Measurements from ENCODE around the gene MKI67.
"Not testable (repeated sequence)": the region's sequence is repeated elsewhere in the genome, so short reads cannot be mapped to it uniquely, and the experiment has no call there.

The MKI67 gene

GRCh38 chr10:128169811-128170379 lies 43.7 kb upstream of the MKI67 start:
- H3K4me3 ChIP-seq (ENCODE audit: severe bottlenecking): no peak overlapping the region
- peaks cover 6% of the 10 kb centered on the region for H3K4me1 ChIP-seq (ENCODE audit: insufficient read depth, poor library complexity, severe bottlenecking)
- no peak for TF ChIP-seq CTCF (IDR thresholded peaks at IDR 0.05; ENCODE audit: poor library complexity, severe bottlenecking)
- no peak overlapping the region for H3K27ac ChIP-seq (ENCODE audit: poor library complexity, severe bottlenecking)
- no peaks in the 10 kb centered on the region for H3K9me3 ChIP-seq (ENCODE audit: severe bottlenecking)
- peaks cover 3% of the 10 kb centered on the region for H3K27me3 ChIP-seq (ENCODE audit: insufficient read depth, poor library complexity, severe bottlenecking)
- no peak for DNase-seq (ENCODE audit: low spot score)
- no peaks in the 10 kb centered on the region for H3K36me3 ChIP-seq (ENCODE audit: low read depth)
- no peak for ATAC-seq (ENCODE audit: low read depth)

GRCh38 chr10:128167926-128168520 lies 41.8 kb upstream of the MKI67 start:
- no peaks in the 10 kb centered on the region for H3K9me3 ChIP-seq (ENCODE audit: severe bottlenecking)
- no peak for ATAC-seq (ENCODE audit: low read depth)
- peaks cover 3% of the 10 kb centered on the region for H3K27me3 ChIP-seq (ENCODE audit: insufficient read depth, poor library complexity, severe bottlenecking)
- H3K4me1 ChIP-seq (ENCODE audit: insufficient read depth, poor library complexity, severe bottlenecking): no peaks in the 10 kb centered on the region
- no peak for DNase-seq (ENCODE audit: low spot score)
- TF ChIP-seq CTCF (IDR thresholded peaks at IDR 0.05; ENCODE audit: poor library complexity, severe bottlenecking): no peak
- H3K4me3 ChIP-seq (ENCODE audit: severe bottlenecking): no peak overlapping the region
- no peaks in the 10 kb centered on the region for H3K36me3 ChIP-seq (ENCODE audit: low read depth)
- no peak overlapping the region for H3K27ac ChIP-seq (ENCODE audit: poor library complexity, severe bottlenecking)

GRCh38 chr10:128167123-128167522 lies 40.9 kb upstream of the MKI67 start:
- H3K4me1 ChIP-seq (ENCODE audit: insufficient read depth, poor library complexity, severe bottlenecking); H3K36me3 ChIP-seq (ENCODE audit: low read depth); H3K9me3 ChIP-seq (ENCODE audit: severe bottlenecking); DNase-seq (ENCODE audit: low spot score); H3K27me3 ChIP-seq (ENCODE audit: insufficient read depth, poor library complexity, severe bottlenecking); H3K4me3 ChIP-seq (ENCODE audit: severe bottlenecking); H3K27ac ChIP-seq (ENCODE audit: poor library complexity, severe bottlenecking); ATAC-seq (ENCODE audit: low read depth): not testable (repeated sequence)

DNA sequence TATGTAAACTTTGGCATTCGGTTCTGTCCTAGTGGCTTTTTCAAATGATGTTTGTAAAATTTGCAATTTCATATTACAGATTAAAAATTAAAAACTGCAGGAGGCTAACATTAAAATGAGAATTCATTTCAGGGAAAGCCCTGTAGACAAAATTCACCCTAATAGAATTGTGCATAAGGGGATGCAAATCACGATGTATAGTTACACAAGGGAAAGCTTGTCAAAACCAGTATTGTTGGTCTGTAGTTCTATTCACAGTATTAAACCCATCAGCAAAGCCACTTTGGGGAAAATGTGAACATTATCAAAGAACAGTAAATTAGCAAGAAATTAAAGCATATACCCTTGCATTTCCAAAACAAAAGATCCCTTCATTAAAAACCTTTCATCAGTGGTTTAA lies 39.9 kb upstream of the MKI67 start:
- no peak for TF ChIP-seq CTCF (IDR thresholded peaks at IDR 0.05; ENCODE audit: poor library complexity, severe bottlenecking)
- ATAC-seq (ENCODE audit: low read depth): no peak
- H3K27me3 ChIP-seq (ENCODE audit: insufficient read depth, poor library complexity, severe bottlenecking): peaks cover 3% of the 10 kb centered on the region
- no peaks in the 10 kb centered on the region for H3K9me3 ChIP-seq (ENCODE audit: severe bottlenecking)
- H3K27ac ChIP-seq (ENCODE audit: poor library complexity, severe bottlenecking): no peak overlapping the region
- no peaks in the 10 kb centered on the region for H3K36me3 ChIP-seq (ENCODE audit: low read depth)
- no peak overlapping the region for H3K4me3 ChIP-seq (ENCODE audit: severe bottlenecking)
- H3K4me1 ChIP-seq (ENCODE audit: insufficient read depth, poor library complexity, severe bottlenecking): no peaks in the 10 kb centered on the region
- DNase-seq (ENCODE audit: low spot score): no peak

- Histone ChIP-seq H3K4me1 (ENCODE audit: insufficient read depth, poor library complexity, severe bottlenecking) (no peaks in the 10 kb centered on the region), H3K36me3 (ENCODE audit: low read depth) (no peaks in the 10 kb centered on the region), H3K27ac (ENCODE audit: poor library complexity, severe bottlenecking) (no peak overlapping the region), H3K27me3 (ENCODE audit: insufficient read depth, poor library complexity, severe bottlenecking) (peaks cover 3% of the 10 kb centered on the region), H3K9me3 (ENCODE audit: severe bottlenecking) (no peaks in the 10 kb centered on the region), H3K4me3 (ENCODE audit: severe bottlenecking) (no peak overlapping the region)
- TF ChIP-seq CTCF (IDR thresholded peaks at IDR 0.05; ENCODE audit: poor library complexity, severe bottlenecking): no peak
- no peak for DNase-seq (ENCODE audit: low spot score)
- no peak for ATAC-seq (ENCODE audit: low read depth)
Observed at GRCh38 chr10:128165536-128165935, 39.3 kb upstream of the MKI67 start.
